SK-N-SH treated with all-trans-retinoic acid at 6 μM for 48 hours (cell line): ENCODE results near the gene PPT2.

Experiments
- ATAC-seq: fragments of 200-7000 bp; cut with Tn5 transposase; 3 replicates; pipeline ENCODE4 v1.9.1; 2020; ENCODE audit warnings: mild to moderate bottlenecking, moderate library complexity
- ARNTL ChIP-seq: fragments of 450-650 bp; formaldehyde crosslinking; IDR thresholded peaks from 2 replicates; pipeline ENCODE4 v1.5.0; 2020; ENCODE audit warnings: low read depth, mild to moderate bottlenecking, moderate library complexity, borderline replicate concordance
- ESRRG ChIP-seq: fragments of 250-450 bp; sonication (Bioruptor Pico); IDR thresholded peaks from 2 replicates; pipeline ENCODE4 v1.6.1; 2021; ENCODE audit warnings: mild to moderate bottlenecking
- ISL1 ChIP-seq: fragments of 250-450 bp; sonication (Bioruptor Pico); IDR thresholded peaks from 2 replicates; pipeline ENCODE4 v2.1.2; 2022; ENCODE audit warnings: mild to moderate bottlenecking, moderate library complexity
- OSR1 ChIP-seq: fragments of 250-450 bp; sonication (Bioruptor Pico); IDR thresholded peaks from 2 replicates; pipeline ENCODE4 v1.8.0; 2022; ENCODE audit warnings: moderate library complexity, mild to moderate bottlenecking, inconsistent platforms
- PPARA ChIP-seq: fragments of 250-450 bp; sonication (Bioruptor Pico); IDR thresholded peaks from 2 replicates; pipeline ENCODE4 v1.5.0; 2020; ENCODE audit warnings: mild to moderate bottlenecking, borderline replicate concordance
- RARB ChIP-seq: fragments of 250-450 bp; sonication (Bioruptor Pico); IDR thresholded peaks from 2 replicates; pipeline ENCODE4 v1.8.0; 2021; ENCODE audit warnings: mild to moderate bottlenecking, moderate library complexity
- TCF4 ChIP-seq: fragments of 250-450 bp; sonication (Bioruptor Pico); IDR thresholded peaks from 2 replicates; pipeline ENCODE4 v1.8.0; 2021; ENCODE audit warnings: mild to moderate bottlenecking, moderate library complexity, borderline replicate concordance
- TOX ChIP-seq: fragments of 250-450 bp; sonication (Bioruptor Pico); IDR thresholded peaks from 2 replicates; pipeline ENCODE4 v1.8.0; 2021; ENCODE audit warnings: mild to moderate bottlenecking, moderate library complexity, borderline replicate concordance
- ZC3H10 ChIP-seq: fragments of 250-450 bp; sonication (Bioruptor Pico); IDR thresholded peaks from 2 replicates; pipeline ENCODE4 v1.5.1; 2021; ENCODE audit warnings: mild to moderate bottlenecking, moderate library complexity
- ZFP3 ChIP-seq: fragments of 250-450 bp; sonication (Bioruptor Pico); IDR thresholded peaks from 2 replicates; pipeline ENCODE4 v1.5.0; 2020; ENCODE audit warnings: mild to moderate bottlenecking, moderate library complexity
- ZNF8 ChIP-seq: fragments of 450-650 bp; formaldehyde crosslinking; IDR thresholded peaks from 2 replicates; pipeline ENCODE4 v1.5.0; 2020; ENCODE audit warnings: mild to moderate bottlenecking, moderate library complexity
- TF ChIP-seq, protein P1 (sequence below): fragments of 250-450 bp; sonication (Bioruptor Pico); IDR thresholded peaks from 2 replicates; pipeline ENCODE4 v1.8.0; 2020; ENCODE audit warnings: mild to moderate bottlenecking, moderate library complexity, borderline replicate concordance
- TF ChIP-seq, protein P2 (sequence below): fragments of 250-450 bp; sonication (Bioruptor Pico); IDR thresholded peaks from 2 replicates; pipeline ENCODE4 v1.5.0; 2020; ENCODE audit warnings: mild to moderate bottlenecking, moderate library complexity
- TF ChIP-seq, protein P3 (sequence below): fragments of 250-450 bp; sonication (Bioruptor Pico); IDR thresholded peaks from 2 replicates; pipeline ENCODE4 v1.5.1; 2021; ENCODE audit warnings: mild to moderate bottlenecking, moderate library complexity
- TF ChIP-seq, protein P4 (sequence below): fragments of 250-450 bp; sonication (Bioruptor Pico); IDR thresholded peaks from 2 replicates; pipeline ENCODE4 v1.8.0; 2021; ENCODE audit warnings: low read depth, mild to moderate bottlenecking, moderate library complexity, borderline replicate concordance

The PPT2 gene

DNA sequence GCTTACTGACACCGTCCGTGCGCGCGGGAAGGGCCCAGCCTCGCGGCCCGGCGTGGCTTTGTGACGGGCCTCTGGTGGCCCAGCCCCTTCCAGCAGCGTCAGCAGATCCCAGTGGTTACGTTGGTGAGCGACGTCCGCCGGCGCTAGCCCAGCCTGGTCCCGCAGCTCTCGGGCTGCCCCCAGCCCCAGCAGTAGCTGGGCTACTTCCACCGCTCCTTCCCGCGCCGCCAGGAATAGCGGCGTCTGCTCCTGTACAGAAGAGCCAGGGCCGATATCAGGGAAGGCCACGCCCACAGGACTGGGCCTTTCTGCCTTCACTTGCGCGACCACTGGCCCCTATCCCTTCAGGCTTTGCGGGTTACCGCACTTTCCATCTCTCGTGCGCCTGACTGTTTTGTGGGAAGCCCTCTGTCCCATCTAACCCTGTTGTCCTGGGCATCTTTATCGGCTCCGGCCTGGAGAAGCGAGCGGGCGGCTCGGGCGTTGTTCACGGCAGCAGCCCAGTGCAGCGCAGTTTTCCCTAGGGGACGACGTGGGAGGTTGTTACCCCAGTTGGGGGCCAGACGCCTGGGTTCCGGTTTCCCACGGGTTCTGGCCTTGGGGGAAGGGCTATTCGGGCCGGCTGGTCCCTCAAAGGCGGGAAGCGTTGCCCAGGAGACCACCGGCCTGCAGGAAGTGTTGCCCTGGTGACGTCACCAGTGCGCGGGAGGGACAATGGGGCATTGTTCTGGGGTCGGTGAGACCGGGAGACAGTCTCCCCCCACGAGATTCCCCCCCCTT lies 42.2 kb downstream of the PPT2 start (continued):
- TF ChIP-seq OSR1 (CRISPR knock-in tag) (no peak), RARB (CRISPR knock-in tag) (no peak), ZFP3 (CRISPR knock-in tag) (peak; percentile 10; the same call in 1 of the 2 replicates), ISL1 (no peak), TOX (no peak; the same call in 1 of the 2 replicates), ARNTL (CRISPR knock-in tag) (no peak), PPARA (no peak), ZNF8 (peak; percentile 5; the same call in 1 of the 2 replicates), TCF4 (CRISPR knock-in tag) (no peak)
- TF ChIP-seq, protein P1, sequence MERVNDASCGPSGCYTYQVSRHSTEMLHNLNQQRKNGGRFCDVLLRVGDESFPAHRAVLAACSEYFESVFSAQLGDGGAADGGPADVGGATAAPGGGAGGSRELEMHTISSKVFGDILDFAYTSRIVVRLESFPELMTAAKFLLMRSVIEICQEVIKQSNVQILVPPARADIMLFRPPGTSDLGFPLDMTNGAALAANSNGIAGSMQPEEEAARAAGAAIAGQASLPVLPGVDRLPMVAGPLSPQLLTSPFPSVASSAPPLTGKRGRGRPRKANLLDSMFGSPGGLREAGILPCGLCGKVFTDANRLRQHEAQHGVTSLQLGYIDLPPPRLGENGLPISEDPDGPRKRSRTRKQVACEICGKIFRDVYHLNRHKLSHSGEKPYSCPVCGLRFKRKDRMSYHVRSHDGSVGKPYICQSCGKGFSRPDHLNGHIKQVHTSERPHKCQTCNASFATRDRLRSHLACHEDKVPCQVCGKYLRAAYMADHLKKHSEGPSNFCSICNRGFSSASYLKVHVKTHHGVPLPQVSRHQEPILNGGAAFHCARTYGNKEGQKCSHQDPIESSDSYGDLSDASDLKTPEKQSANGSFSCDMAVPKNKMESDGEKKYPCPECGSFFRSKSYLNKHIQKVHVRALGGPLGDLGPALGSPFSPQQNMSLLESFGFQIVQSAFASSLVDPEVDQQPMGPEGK (CRISPR knock-in tag) = no peak; the same call in 1 of the 2 replicates
- TF ChIP-seq, protein P2, sequence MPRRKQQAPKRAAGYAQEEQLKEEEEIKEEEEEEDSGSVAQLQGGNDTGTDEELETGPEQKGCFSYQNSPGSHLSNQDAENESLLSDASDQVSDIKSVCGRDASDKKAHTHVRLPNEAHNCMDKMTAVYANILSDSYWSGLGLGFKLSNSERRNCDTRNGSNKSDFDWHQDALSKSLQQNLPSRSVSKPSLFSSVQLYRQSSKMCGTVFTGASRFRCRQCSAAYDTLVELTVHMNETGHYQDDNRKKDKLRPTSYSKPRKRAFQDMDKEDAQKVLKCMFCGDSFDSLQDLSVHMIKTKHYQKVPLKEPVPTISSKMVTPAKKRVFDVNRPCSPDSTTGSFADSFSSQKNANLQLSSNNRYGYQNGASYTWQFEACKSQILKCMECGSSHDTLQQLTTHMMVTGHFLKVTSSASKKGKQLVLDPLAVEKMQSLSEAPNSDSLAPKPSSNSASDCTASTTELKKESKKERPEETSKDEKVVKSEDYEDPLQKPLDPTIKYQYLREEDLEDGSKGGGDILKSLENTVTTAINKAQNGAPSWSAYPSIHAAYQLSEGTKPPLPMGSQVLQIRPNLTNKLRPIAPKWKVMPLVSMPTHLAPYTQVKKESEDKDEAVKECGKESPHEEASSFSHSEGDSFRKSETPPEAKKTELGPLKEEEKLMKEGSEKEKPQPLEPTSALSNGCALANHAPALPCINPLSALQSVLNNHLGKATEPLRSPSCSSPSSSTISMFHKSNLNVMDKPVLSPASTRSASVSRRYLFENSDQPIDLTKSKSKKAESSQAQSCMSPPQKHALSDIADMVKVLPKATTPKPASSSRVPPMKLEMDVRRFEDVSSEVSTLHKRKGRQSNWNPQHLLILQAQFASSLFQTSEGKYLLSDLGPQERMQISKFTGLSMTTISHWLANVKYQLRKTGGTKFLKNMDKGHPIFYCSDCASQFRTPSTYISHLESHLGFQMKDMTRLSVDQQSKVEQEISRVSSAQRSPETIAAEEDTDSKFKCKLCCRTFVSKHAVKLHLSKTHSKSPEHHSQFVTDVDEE (CRISPR knock-in tag) = 0 out of 2 replicates have a peak, but pooled peaks have one; percentile 18
- TF ChIP-seq, protein P3, sequence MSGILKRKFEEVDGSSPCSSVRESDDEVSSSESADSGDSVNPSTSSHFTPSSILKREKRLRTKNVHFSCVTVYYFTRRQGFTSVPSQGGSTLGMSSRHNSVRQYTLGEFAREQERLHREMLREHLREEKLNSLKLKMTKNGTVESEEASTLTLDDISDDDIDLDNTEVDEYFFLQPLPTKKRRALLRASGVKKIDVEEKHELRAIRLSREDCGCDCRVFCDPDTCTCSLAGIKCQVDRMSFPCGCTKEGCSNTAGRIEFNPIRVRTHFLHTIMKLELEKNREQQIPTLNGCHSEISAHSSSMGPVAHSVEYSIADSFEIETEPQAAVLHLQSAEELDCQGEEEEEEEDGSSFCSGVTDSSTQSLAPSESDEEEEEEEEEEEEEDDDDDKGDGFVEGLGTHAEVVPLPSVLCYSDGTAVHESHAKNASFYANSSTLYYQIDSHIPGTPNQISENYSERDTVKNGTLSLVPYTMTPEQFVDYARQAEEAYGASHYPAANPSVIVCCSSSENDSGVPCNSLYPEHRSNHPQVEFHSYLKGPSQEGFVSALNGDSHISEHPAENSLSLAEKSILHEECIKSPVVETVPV (CRISPR knock-in tag) = peak; percentile 8; the same call in 1 of the 2 replicates

DNA sequence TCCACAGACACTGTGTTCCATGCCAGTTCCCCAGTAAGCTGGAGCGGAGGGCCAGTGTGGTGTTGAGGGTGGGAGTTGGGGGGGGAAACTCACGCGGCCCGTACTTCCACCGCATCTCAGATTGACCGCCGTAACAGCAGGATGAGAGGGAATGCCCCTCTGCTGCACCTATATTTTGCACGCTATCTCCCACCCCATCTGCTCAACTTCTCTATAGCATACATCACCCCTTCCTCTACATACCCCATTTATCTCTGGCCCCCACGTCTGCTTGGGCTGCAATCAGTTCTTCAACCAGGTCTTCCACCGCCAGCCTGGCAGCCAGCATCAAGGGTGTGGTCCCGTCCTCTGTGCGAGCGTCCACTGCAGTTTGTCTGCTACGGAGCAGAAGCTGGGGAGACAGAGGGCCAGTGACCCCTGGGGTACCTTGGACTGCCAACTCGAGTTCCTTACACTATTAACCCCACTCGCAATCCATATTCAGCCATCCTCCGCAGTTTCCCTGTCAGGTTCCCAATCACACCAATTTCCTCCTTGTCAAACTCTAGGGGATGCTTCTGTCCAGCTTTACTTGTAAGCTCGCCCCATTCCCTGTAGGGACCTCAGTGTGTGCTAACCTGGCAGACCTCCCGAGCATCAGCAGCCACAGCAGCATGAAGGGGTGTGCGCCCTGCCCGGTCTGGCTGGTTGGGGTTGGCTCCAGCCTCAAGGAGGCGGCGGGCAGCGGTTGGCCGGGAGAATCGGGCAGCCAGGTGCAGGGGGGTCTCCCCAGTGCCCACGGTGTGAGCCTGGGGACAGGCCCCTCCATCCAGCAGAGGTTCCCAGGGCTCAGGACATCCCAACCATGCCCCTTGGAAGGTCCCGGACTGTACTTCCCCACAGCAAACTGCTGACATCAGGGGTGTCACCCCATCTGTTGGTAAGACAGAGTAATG lies 43.0 kb downstream of the PPT2 start:
- no peak for TF ChIP-seq ESRRG (CRISPR knock-in tag)
- TF ChIP-seq, protein P4, sequence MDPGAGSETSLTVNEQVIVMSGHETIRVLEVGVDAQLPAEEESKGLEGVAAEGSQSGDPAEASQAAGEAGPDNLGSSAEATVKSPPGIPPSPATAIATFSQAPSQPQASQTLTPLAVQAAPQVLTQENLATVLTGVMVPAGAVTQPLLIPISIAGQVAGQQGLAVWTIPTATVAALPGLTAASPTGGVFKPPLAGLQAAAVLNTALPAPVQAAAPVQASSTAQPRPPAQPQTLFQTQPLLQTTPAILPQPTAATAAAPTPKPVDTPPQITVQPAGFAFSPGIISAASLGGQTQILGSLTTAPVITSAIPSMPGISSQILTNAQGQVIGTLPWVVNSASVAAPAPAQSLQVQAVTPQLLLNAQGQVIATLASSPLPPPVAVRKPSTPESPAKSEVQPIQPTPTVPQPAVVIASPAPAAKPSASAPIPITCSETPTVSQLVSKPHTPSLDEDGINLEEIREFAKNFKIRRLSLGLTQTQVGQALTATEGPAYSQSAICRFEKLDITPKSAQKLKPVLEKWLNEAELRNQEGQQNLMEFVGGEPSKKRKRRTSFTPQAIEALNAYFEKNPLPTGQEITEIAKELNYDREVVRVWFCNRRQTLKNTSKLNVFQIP = no peak
- TF ChIP-seq OSR1 (CRISPR knock-in tag) = no peak
- TF ChIP-seq ZFP3 (CRISPR knock-in tag) = 0 out of 2 replicates have a peak, but pooled peaks have one; percentile 2
- TF ChIP-seq, protein P1 (CRISPR knock-in tag) = peak; percentile 99; the same call in 1 of the 2 replicates
- TF ChIP-seq, protein P3 (CRISPR knock-in tag) = no peak
- 0 out of 2 replicates have a peak, but pooled peaks have one; percentile 1 for TF ChIP-seq ZC3H10 (CRISPR knock-in tag)
- no peak for ATAC-seq
